Activated CD8-positive, alpha-beta memory T cell treated with anti-CD3 and anti-CD28 coated beads for 1 hour (primary cell): ENCODE measurements around the gene BEX3.

Source experiments
- DNase-seq, 2 donors: peaks; one replicate each; pipeline ENCODE4 v3.0.0-alpha.2; 2020; ENCODE audit warnings: low read depth in 1 of 2; ENCODE audit errors: extremely low read depth in 1 of 2

The BEX3 gene

DNA sequence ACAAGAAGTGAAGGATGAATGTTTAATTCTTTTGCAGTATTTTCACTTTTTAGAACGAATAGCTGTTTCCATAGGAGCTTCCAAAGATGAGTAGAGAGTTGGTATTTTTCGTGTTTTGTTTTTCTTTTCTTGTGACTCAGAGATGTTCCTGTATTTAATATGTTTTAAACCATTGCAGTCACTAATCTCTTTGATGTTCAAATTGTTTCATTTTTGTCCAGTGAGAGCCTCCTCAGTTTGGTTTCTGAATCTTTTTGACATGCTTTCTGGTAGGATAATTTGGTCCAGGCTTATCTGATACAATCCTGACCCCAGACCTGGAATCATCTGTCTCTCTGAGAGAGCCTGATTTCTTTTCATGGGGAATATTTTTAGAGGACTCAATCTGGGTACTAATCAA, 41.6 kb downstream of the BEX3 start:
- DNase-seq: no peak

DNA sequence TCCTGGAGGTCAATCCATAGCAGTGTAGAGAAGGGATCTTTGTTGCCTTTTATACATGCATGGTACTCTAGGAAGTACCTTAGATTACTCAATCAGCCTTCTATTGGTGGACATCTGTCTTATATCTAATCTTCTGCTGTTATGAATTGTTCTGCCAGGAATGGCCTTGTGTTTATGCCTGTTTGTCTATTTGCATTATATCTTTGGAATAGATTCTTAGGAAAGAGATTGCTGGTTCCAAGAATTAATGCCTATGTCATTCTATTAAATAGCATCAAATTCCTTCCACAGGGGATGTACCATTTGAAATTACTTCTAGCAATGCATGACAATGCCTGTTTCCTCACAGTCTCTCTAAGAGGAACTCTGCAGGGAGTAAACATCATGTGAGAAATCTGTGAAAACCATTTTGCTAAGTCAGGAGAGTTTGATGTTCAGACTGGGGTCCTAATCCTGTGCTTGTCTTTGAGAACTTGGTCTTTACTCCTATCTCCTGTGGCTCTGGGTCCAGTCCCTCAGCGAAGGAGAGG, 42.5 kb downstream of the BEX3 start:
- no peak for DNase-seq

DNA sequence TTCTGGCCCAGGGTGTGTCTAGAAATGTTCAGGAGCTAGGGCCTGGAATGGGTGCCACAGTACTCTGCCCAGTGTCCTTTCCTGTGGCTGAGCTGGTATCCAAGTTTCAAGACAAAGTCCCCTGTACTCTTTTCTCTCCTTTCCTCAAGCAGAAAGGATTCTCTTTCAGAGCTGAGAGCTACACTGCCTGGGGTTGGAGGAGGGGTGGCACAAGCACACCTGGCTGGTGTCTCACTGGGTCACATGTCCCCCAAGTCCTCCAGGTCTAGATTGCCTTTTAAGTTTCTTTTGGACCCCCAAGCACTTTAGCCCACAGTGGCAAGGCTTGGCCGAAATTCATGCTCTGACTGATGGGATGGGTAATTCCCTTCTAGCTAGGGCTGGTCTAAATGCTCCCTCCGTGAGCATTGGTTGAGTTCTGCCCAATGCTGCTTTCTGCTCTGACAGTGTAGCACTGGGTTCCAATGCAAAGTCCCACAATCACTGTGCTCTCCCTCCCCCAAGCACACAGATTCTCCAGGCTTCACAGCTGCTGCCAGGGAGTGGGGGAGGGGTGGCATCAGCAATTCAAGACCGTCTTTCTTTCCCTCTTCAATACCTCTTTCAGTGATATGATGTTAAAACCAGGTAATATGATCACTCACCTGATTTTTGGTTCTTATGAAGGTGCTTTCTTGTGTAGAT, 47.8 kb downstream of the BEX3 start:
- DNase-seq: no peak
